Measurements from ENCODE around the gene PRR15L.

The PRR15L gene

DNA sequence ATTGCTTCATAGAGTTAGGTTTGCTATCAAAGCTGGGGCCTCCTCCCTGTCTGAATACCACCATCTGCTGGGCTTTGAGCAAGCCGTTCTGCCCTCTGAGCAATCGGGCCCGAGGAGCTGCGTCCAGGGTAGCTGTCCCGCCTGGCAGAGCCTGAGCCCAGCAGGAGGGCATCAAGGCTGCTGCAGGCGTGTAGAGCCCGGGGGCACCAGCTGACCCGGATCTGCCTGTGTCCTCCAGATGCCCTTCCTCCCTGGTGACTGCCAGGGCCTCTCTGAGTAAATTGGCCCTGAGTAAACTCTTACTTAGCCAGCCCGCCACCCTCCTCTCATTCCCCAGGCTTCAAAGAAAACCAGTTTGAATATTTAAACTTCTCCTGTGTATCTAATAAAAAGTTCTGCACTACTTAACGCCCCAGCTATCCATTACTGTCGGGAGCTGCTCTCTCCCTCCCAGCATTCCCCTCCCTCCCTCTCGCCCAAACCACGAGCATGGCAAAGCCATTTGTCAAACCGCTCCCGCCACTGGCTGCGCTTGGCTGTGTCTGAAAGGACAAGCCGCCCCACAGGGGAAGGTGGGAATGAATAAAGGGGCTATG is 29.7 kb upstream of the PRR15L start:
- DNase-seq = no peak

DNA sequence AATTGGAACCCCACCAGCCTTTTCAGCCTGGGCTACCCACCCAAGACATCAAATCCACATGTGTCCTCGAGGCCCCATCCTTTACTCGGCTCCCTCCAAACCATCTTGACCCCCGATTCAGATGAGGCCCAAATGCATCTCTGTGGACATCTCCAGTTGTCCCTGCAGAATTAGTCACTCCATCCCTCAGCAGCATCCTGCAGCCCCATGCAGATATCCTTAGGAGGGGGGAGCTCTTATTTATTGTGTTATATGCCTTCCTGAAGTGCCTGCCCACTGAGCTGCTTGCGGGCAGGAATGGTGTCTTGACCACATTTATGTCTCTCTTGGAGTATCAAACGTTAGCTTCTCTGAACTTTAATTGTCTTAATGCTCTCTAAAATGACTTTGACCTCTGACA is 28.8 kb upstream of the PRR15L start:
- no peak for DNase-seq

DNA sequence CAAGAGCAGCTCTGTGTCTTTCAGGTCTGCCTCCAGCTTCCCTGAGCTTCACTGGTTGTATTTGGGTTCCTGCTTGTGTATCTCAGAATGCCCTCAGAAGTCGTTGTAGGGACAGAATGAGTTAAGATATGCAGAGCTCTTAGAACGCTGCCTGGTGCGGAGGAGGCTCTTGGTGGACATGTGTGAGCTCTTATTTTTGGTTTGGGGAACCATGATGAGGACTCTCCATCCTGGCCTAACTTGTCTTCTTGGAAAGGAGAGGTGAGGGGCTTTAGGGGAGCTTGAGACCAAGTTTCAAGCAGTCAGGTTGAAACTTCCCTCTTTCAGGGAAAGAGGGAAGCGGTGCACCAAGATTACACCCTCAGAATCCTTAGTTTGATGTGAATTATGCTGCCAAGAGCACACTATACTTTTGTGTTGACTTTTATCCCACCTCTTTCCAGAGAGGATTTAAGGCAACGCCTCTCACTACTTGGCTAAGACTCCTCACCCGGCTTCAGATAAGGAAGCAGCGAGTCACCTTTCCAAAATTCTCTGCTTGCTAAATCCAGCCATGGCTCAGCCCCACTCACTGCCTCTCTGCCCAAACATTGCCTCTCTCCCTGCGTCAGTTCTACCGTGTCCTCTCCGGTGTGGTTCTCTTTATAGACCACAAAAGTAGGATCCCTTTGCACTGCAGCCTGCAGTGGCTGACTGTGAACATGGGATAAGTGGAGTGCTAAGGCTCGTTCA is 26.0 kb upstream of the PRR15L start:
- DNase-seq = no peak

DNA sequence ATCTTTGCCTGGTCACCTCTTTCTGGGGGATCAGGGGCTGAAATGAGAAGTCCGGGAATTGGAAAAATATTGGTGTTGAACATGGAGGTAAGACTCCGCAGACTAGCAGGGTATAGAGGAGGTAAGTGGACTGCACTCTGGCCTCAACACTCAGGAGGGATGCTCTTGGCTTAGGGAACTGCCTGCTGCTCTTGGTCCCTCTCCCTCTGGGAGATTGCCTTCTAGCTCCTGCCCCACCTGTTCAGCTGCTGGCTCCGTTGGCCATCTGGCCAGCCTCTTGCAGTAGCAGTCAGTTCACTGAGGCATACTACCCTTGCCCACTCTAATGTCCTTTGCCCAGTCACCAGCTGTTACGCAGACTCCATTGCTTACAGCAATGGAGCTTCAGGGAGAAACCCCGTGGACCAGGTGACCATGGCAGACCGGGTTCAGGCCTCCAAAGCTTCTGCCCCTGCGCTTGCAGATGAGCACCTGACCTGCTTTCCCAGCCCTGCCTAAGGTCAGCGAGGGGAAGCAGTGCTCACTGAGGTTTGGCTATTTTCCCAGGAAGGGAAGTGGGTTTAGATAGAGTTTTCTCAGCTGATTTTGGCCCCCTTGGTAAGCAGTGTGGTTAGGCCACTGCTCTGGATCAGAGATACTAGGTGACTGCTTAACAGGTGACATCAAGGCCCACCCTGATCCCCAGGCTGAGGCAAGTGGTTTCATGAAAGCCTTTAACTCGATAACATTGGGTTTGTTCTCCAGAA is 25.1 kb upstream of the PRR15L start:
- no peak for DNase-seq

DNA sequence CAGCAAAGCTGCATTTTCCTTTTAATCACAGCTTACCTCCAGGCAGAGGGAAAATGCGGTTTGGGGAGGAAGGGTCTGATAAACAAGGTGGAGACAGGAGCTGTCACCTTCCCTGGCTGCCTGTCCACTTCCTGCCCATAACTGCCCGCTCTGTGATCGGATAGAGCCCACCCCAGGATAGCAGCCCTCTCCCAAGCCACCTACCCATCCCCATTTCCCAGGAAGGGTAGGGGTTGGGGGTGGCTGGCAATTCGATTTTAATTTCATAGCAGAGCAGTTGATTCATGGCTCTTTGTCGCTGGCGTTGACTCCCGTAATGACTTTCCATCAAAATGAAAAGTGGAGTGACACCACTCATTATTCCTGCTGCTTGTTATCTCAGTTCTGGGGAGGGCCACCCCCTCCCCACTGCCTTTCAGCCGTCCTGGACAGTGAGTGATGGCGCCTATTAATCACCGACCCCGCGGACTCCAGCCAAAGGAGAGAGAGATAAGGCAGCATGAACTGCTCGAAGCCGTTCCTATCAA is 24.5 kb upstream of the PRR15L start:
- DNase-seq = no peak

DNA sequence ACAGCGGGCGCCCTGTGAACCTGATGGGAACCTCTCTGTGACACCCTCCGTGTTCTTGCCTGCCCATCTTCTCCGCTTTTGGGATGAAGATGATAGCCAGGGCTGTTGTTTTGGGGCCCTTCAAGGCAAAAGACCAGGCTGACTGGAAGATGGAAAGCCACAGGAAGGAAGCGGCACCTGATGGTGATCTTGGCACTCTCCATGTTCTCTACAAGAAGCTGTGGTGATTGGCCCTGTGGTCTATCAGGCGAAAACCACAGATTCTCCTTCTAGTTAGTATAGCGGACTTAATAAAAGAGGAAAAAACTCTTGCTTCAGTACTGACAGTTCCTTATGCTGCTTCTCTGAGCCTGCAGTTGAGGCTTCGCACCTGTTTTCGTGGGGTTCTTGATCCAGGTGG is 23.8 kb upstream of the PRR15L start:
- no peak for DNase-seq

DNA sequence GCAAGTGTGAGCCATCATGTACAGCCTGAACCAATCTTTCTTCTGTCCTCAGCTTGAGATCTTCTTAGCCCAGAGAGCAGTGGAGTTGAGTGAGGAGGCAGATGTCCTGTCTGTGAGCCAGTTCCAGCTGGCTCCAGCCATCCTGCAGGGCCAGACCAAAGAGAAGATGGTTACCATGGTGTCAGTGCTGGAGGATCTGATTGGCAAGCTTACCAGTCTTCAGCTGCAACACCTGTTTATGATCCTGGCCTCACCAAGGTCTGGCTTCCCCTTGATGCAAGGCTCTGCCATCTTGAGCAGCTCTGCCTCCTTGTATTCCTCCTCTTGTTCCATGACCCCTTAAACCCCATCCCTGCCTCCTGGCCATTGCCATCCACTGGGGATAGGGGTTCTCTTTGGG is 22.9 kb upstream of the PRR15L start:
- DNase-seq = no peak

DNA sequence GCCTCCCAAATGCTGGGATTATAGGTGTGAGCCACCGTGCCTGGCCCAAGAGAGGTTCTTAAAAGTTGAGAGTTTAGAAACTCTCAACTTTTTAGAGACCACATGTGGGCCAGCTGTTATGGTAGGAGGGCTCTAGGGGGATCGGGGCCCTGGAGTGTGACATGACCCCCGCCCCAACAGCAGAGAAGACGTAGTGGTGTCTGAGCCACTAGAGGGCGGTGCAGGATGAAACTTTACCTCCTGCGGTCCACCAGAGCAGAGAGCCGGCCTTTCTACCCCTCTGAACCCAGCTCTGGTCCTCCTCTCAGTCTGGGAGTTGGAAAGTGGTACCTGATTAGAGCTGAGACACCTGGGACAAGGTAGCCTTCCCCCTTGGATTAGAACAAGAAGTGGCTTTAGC is 20.6 kb upstream of the PRR15L start:
- DNase-seq = peak; percentile 36 to 37

DNA sequence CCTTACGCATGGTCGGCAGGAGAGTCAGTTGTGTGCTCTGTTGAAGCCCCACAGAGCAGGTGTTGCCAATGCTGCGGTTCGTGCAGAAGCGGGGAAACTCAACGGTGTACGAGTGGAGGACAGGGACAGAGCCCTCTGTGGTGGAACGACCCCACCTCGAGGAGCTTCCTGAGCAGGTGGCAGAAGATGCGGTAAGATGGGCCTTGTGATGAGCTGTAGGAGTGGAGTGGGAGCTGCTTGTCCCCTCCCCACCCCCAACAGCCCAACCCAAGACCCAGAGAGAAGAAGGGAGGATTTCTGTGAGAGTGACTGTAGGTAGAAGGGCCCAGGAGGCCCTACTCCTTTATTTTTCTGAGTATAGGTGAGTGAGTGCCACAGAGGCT is 18.1 kb upstream of the PRR15L start:
- DNase-seq = no peak

DNA sequence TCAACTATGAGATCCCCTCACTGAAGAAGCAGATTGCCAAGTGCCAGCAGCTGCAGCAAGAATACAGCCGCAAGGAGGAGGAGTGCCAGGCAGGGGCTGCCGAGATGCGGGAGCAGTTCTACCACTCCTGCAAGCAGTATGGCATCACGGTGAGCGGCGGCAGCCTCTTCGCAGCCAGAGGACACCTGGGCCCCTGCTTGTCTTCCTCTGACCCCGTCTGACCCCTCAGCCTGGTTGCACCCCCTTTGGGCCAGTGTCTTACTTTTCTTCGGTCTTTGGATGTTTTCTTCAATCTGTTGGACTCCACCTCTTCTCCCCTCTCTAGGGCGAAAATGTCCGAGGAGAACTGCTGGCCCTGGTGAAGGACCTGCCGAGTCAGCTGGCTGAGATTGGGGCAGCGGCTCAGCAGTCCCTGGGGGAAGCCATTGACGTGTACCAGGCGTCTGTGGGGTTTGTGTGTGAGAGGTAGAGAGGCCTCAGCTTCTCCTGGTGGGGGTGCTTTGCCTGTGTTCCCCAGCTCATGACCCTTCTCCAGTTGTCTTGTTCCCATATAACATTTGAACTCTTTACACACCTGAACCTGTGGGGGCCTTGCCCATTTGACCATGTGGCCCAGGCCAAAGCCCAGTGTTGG is 17.6 kb upstream of the PRR15L start:
- no peak for DNase-seq

DNA sequence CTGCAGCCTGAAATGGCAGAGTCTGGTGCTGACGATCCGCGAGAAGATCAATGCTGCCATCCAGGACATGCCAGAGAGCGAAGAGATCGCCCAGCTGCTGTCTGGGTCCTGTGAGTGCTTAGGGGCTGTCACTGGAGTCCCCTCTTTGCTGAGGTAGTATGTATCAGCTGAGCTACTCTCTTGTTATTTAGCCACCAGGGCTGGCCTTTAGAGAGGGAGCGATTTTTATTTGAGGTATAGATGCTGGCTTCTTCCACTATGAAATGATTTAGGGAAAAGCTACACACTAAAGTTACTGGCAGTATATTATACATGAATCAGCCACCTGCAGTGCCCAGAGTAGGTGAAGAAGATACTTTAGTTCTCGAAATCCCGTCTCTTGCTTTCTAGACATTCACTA is 15.9 kb upstream of the PRR15L start:
- no peak for DNase-seq

DNA sequence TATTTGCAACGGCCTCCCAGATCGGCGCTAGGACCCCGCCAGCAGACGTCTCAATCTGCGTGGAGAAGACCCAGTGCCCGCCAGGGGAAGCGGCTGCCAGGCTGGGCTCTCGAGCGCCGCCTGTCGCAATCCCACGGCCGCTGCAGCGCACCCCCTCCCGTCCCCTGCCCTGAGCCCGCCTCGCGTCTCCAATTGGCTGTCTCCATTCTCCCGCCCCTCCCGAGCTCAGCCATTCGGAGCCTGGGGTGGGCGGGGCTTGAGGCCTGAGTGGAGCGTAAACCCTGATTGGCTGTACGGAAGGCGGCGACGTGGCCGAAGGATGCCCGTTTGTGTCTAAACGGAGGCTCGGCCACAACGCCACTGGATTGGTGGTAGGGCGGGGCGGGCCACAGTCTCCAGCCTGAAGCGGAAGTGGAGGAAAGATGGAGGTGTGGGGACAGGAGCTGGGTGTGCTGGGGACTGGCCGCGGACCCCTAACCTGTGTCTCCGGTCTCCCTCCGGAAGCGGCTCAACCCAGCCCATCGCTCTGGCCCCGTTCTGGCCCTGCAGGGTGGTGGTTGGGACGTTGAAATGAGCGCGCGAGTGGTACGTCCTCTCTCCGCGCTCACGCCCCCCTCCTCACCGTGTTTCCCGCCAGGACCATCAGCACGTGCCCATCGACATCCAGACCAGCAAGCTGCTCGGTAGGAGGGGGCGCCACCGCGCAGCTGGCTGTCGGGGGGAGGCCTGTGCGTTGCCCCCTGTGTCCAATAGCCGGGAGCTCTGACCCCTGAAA is 13.2 kb upstream of the PRR15L start, which contains the start of gene CDK5RAP3:
Gene CDK5RAP3, plus strand, starts transcription at position 389 of the 775 bp plus-strand sequence. Its CDS starts 34 bp downstream, at position 423.
- DNase-seq = peak; percentile 99 to 100

DNA sequence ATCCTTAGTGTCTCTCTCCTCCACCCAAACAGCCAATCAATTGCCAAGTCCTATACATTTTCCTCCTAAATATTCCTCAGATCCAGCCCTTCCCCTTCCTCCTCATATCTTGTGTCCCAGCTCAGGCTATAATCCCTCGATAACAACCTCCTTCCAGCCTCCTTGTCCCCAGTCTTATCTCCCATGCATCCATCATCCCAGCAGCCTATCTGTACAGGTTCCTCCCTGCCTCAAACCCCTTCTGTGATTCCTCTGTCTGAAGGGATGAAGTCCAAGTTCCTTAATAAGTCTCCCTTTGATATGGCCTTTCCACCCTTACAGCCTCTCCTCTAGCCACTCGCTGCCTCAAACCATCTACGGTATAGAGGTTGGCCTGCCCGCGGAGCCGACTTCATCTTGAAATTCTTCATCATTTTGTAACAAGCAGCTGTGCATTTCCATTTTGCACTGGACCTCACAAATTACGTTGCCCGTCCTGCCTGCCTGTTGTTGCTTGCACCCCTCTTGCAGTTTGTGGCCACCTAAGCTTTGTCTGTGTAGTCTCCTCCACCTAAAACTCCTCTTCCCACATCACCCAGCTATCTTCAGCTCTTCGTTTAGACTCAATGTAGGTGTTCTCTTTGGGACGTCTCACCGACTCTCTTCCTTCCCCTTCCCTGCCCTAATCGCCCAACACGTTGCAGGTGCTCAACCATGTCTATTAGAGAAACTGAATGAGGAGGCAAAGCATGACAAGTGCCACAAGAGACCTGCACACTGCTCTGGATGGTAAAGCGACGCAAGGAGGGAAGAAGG is 12.4 kb upstream of the PRR15L start:
- DNase-seq = no peak

DNA sequence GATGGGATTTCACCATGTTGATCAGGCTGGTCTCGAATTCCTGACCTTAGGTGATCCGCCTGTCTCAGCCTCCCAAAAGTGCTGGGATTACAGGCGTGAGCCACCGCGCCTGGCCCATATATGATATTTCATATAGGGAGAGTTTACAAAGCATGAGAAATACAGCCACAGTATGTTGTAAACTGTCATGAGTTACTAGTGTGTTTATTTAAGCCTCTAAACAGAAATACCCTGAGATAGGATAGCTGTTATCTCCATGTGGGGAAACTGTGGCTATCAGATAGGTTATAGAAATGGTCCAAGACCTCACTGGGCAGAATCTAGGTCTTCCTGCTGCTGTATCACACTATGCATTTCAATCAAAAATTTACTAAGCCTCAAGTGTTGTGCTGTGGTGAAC is 11.2 kb upstream of the PRR15L start:
- no peak for DNase-seq

DNA sequence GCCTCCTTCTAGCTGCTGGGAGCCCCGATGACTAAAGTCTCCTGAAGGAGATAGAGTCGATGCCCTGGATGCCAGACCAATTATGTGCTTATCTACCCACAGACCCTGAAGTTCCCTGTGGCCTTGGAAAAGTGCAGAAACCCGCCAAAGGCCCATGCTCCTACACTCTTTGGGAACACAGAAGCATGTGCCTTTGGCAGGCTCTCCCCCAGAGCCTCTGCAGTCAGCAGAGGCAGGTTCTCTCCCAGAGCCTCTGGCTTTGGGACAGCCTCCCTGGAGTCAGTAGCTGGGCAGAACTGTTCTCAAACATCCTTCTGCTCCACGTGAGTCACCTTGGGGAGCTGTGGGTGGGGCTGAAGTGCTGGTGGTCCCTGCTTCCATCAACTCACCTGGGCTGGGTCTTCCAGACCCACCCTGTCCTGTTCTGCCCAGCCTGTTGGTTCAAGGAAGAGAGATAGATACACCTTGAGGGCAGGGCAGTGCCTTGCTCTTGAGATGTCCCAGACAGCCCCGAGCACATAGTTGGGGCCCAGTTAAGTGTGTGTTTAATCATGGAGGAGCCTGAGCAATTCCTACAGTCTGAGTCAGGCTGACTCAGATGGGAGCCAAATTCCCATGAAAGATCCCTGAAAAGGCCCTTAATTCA is 10.0 kb upstream of the PRR15L start:
- no peak for DNase-seq

DNA sequence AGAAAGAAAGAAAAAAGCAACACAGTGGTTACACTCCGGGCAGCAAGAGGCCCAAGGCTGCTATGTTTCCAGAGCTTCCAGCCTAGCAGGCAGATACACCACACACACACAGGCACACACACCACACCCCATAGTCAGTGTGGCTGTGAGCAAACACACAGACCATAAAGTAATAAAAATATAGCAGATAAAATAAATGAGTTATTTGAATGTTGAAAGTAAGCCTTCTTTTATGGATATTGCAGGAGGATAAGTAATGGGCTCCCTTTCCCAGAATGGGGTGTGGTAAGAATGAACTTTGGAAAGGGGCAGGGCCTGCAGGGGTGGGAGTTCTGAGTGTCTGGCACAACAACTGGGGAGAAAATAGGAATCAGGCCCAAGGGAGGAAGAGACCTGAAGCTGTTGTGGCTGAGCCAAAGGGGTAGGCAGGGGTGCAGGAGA is 8.4 kb upstream of the PRR15L start:
- no peak for DNase-seq

DNA sequence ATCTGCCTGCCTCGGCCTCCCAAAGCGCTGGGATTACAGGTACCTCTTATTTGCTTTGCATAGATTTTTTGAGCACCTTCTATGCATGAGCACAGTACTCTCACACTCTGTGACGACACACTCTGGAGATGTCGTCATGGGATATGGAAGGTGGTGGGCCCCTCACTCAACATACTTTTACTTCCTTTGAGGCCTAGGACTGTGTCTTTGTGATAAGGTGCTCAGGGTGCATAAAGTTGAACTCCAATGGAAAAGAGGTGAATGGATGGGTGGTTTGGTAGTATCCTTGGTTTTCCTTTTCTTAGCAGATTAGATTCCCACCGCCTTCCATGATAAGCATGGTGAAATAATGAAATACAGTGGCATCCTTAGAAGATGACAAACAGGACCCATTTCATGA is 7.2 kb upstream of the PRR15L start:
- no peak for DNase-seq

DNA sequence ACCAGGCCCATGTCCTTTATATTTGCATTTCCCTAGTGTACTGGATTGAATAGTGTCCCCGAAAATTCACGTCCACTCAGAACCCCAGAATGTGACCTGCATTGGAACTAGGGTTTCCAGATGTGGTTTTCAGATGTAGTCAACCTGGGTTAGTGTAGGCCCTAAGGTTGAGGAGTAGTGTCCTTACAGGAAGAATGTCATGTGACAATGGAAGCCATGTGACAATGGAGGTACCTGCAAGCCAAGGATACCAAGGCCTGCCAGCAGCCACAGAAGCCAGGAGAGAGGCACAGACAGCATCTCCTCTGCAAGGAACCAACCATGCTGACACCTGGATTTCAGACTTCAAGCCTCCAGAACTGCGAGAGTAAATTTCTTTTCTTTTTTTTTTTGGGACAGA is 5.2 kb upstream of the PRR15L start:
- no peak for DNase-seq

DNA sequence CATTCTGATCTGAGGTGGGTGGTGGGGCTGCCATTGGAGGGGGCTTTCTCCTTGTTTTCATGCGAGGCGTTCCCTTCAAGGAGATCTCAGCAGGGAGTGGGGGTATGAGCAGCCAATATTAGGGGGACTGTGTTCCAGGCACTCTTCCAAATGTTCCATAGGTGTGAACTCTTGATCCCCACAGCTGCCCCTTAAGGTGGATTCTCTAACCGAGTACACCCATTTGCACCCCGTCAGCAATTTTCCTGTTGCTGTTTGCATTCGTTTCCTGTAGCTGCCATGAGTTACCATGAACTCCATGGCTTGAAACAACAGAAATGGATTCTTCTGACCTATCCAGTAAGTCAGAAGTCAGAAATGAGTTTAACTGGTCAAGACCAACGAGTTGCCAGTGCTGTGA is 3.7 kb upstream of the PRR15L start:
- no peak for DNase-seq

DNA sequence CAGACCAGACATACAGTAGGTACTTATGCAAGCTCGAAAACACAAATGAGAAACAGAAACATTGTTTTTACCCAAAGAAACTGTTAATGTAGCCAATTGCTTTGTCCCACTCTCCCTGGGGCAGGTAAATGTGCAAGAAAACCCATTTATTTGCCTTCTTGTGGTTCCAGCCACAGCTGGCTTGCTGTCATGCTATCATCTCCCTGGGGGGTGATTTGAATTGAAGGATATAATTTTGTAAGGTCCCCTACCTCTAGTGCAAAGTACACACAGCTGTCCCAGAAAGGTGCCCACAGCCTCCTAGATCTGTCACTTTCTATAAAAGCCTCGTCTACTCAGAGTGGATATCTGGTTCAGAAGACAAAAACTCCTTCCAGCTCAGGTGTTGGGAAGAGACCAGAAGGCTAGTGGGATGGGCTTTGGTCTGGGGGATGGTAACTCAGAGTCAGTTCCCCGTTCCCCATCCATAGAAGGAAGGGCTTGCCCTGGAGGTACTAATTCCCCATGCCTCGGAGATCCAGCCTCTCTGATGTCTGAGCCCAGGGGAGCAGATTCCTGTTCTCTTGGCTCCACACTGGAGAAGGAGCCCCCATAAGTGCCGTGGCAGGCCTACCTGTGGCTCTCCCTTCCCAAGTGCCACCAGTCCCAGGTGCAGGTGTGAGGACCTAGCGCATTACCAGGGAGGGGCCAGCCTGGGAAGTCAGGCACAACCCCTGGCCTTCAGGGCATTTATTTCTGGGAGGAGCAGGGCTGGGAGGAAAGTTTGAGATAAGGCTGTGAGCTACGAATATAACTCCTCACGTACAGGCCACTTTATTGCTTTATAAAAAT is 2.4 kb upstream of the PRR15L start:
- no peak for DNase-seq

Measured in stimulated activated CD4-positive, alpha-beta T cell treated with anti-CD3 and anti-CD28 coated beads, Interleukin-2, amount 100 ng/mL, for 48 hours (primary cell).